Panc1 (cell line): Measurements from ENCODE around the gene CACNA1C. TPM values are rescaled to one million over a fixed set of nuclear protein-coding genes. Genes with fewer than 3 reads are reported as not detected.

Experiments
- ATAC-seq: fragments of 200-7000 bp; cut with Tn5 transposase; 2 replicates; pipeline ENCODE4 v1.9.1; 2020; ENCODE audit warnings: mild to moderate bottlenecking, moderate library complexity
- BruUV-seq: library from RNA; stranded (reverse); fragments of 400-500 nt; replicated peaks from 2 replicates; lab custom pipeline; 2021; lab: Mats Ljungman, UMichigan
- CTCF ChIA-PET: fragments of 300-600 bp; sonication (Branson Sonifier 250); formaldehyde crosslinking; loops from one replicate; lab custom pipeline; 2022; ENCODE audit warnings: antibody characterized with exemption; lab: Charles Lee
- POLR2A ChIA-PET: fragments of 300-600 bp; sonication (Branson Sonifier 250); formaldehyde crosslinking; loops from one replicate; lab custom pipeline; 2022; ENCODE audit warnings: antibody characterized with exemption; lab: Charles Lee
- DNase-seq: peaks from one replicate; pipeline ENCODE4 v3.0.0-alpha.2; 2010; ENCODE audit warnings: low read depth, low spot score
- H3K27ac ChIP-seq: 2 replicates; pipeline ENCODE4 v1.5.1; 2011; ENCODE audit warnings: mild to moderate bottlenecking, low read length, inconsistent platforms
- H3K27me3 ChIP-seq: fragments of 200-500 bp; sonication (Bioruptor generic); 2 replicates; pipeline ENCODE4 v1.6.0; 2014; ENCODE audit warnings: low read length, inconsistent platforms; ENCODE audit not compliant: control insufficient read depth, insufficient read depth
- H3K36me3 ChIP-seq: fragments of 200-500 bp; sonication (Bioruptor generic); 2 replicates; pipeline ENCODE4 v1.5.1; 2014; ENCODE audit warnings: inconsistent platforms, mild to moderate bottlenecking, low read length, moderate library complexity; ENCODE audit not compliant: control insufficient read depth, insufficient read depth
- H3K4me1 ChIP-seq: 2 replicates; pipeline ENCODE4 v1.5.1; 2011; ENCODE audit warnings: inconsistent platforms, mild to moderate bottlenecking, low read length, moderate library complexity; ENCODE audit not compliant: control insufficient read depth, insufficient read depth
- H3K4me3 ChIP-seq, 2 experiments: 2 replicates each; pipeline ENCODE4 v1.5.1; 2011 to 2012; ENCODE audit warnings: low read depth in 2 of 2, low read length in 2 of 2, mild to moderate bottlenecking in 2 of 2, inconsistent platforms in 1 of 2, moderate library complexity in 1 of 2
- H3K9me3 ChIP-seq: fragments of 200-500 bp; sonication (Bioruptor generic); 2 replicates; pipeline ENCODE4 v1.5.1; 2014; ENCODE audit warnings: low read depth, mild to moderate bottlenecking, inconsistent platforms, low read length, moderate library complexity; ENCODE audit not compliant: control insufficient read depth, insufficient read depth
- CTCF ChIP-seq: fragments of 450-650 bp; IDR thresholded peaks from 2 replicates; pipeline ENCODE4 v1.5.1; 2017; ENCODE audit warnings: mild to moderate bottlenecking
- POLR2AphosphoS5 ChIP-seq: IDR thresholded peaks from 2 replicates; pipeline ENCODE4 v1.6.1; 2012; ENCODE audit warnings: mild to moderate bottlenecking, low read depth, low read length, moderate library complexity
- SIN3A ChIP-seq: IDR thresholded peaks from 2 replicates; pipeline ENCODE4 v1.6.1; 2012; ENCODE audit warnings: low read depth, mild to moderate bottlenecking, low read length, moderate library complexity, borderline replicate concordance; ENCODE audit not compliant: insufficient read depth
- TCF7L2 ChIP-seq: IDR thresholded peaks from 2 replicates; pipeline ENCODE4 v1.6.1; 2011; ENCODE audit warnings: mild to moderate bottlenecking, low read depth, low read length, inconsistent platforms
- in situ Hi-C: cut with HindIII; loops from 2 replicates; pipeline ENCODE4 v1.10.0; 2016; ENCODE audit warnings: low sequenced_read_pairs, low pct_unique_long_range_greater_than_20kb
- intact Hi-C: fragments of 100-400 bp; cut with micrococcal nuclease; formaldehyde crosslinking; loops from one replicate; pipeline ENCODE4 v1.10.0; 2022; ENCODE audit not compliant: unreplicated experiment
- total RNA-seq: library from RNA; stranded (reverse); gene quantifications from one replicate; pipeline ENCODE4 v1.2.1, GENCODE V29; 2021; ENCODE audit not compliant: unreplicated experiment
- TF ChIP-seq, protein P1 (sequence below), 2 experiments: IDR thresholded peaks; 2 replicates each; pipeline ENCODE4 v1.6.1; 2011 to 2012; ENCODE audit warnings: low read depth in 2 of 2, control low read depth in 1 of 2, low read length in 1 of 2, mild to moderate bottlenecking in 1 of 2, moderate library complexity in 1 of 2; ENCODE audit not compliant: insufficient read depth in 1 of 2

CACNA1C gene
- total RNA-seq, 1 experiment from 2014 or later: 0.03 TPM

DNA sequence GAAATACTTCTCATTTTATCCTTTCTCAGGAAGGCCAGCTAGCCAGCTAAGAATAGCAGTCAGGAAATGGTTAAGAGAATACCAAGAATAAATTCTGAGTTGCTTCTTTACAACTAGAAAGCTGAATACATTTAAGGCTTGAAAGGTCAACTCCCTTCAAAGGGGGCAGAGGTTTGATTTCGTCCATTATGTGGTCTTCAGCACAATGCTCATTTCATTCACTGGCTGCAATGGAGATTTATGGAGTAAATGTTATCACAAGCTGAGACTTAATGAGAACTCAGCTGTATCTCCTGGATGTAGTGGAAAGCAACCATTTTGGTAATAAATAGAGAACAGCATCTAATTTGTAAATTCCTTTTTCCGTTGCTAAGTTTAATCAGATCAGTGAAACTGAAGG, 477.0 kb downstream of the CACNA1C start:
- Histone ChIP-seq H3K4me3 (no peak overlapping the region), H3K36me3 (no peaks in the 10 kb centered on the region), H3K9me3 (no peaks in the 10 kb centered on the region), H3K27ac (no peak overlapping the region), H3K4me1 (no peaks in the 10 kb centered on the region), H3K27me3 (no peaks in the 10 kb centered on the region)
- no TSS peak for BruUV-seq
- in situ Hi-C loops: no loop called here
- DNase-seq (no peak), ATAC-seq (no peak)
- ChIA-PET POLR2A (no interaction called here), CTCF (no interaction called here)
- intact Hi-C loops: no loop called here
- no peak for TF ChIP-seq TCF7L2
- TF ChIP-seq, protein P1, sequence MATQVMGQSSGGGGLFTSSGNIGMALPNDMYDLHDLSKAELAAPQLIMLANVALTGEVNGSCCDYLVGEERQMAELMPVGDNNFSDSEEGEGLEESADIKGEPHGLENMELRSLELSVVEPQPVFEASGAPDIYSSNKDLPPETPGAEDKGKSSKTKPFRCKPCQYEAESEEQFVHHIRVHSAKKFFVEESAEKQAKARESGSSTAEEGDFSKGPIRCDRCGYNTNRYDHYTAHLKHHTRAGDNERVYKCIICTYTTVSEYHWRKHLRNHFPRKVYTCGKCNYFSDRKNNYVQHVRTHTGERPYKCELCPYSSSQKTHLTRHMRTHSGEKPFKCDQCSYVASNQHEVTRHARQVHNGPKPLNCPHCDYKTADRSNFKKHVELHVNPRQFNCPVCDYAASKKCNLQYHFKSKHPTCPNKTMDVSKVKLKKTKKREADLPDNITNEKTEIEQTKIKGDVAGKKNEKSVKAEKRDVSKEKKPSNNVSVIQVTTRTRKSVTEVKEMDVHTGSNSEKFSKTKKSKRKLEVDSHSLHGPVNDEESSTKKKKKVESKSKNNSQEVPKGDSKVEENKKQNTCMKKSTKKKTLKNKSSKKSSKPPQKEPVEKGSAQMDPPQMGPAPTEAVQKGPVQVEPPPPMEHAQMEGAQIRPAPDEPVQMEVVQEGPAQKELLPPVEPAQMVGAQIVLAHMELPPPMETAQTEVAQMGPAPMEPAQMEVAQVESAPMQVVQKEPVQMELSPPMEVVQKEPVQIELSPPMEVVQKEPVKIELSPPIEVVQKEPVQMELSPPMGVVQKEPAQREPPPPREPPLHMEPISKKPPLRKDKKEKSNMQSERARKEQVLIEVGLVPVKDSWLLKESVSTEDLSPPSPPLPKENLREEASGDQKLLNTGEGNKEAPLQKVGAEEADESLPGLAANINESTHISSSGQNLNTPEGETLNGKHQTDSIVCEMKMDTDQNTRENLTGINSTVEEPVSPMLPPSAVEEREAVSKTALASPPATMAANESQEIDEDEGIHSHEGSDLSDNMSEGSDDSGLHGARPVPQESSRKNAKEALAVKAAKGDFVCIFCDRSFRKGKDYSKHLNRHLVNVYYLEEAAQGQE (IDR thresholded peaks at IDR 0.05; ENCODE audit: insufficient read depth in 1 of 2, low read depth in 2 of 2, low read length in 1 of 2): no peak
- no peak for TF ChIP-seq POLR2AphosphoS5
- no peak for TF ChIP-seq CTCF

- ATAC-seq: no peak
- BruUV-seq: no TSS peak
- Histone ChIP-seq H3K4me3 (no peak overlapping the region), H3K9me3 (no peaks in the 10 kb centered on the region), H3K36me3 (no peaks in the 10 kb centered on the region), H3K27ac (no peak overlapping the region), H3K27me3 (no peaks in the 10 kb centered on the region), H3K4me1 (no peaks in the 10 kb centered on the region)
- intact Hi-C loops (no loop called here), in situ Hi-C loops (no loop called here)
- TF ChIP-seq POLR2AphosphoS5: no peak
- no peak for TF ChIP-seq SIN3A
- no peak for DNase-seq
- ChIA-PET CTCF (no interaction called here), POLR2A (no interaction called here)
These were observed 478.6 kb downstream of the CACNA1C start for GRCh38 chr12:2531371-2531770.

DNA sequence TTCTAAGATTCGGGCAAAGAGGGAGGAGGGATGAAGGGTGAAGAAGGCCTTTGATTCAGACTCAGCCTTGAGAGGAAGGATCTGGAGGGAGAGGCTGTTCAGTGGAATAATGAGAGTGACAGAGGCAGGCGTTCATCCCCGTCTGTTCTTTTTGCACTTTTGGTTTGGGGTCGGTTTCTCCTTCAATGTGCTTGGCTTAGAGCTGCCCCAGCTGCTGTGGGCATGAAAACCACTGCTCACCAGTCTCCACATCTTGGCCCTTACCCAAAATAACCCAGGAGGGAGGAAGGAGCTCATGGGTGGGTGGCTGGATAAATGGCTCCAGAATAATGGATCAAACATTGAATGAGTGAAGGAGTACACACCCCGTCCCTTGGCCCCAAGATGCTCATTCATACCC, 480.2 kb downstream of the CACNA1C start:
- CTCF ChIA-PET: no interaction called here
- POLR2A ChIA-PET: no interaction called here
- no peaks in the 10 kb centered on the region for H3K27me3 ChIP-seq

More for the DNA sequence above, 480.2 kb downstream of the CACNA1C start:
- in situ Hi-C loops: no loop called here
- Histone ChIP-seq H3K27ac (no peak overlapping the region), H3K36me3 (no peaks in the 10 kb centered on the region), H3K4me3 (no peak overlapping the region), H3K9me3 (no peaks in the 10 kb centered on the region), H3K4me1 (no peaks in the 10 kb centered on the region)
- ATAC-seq (no peak), DNase-seq (no peak)
- intact Hi-C loops: no loop called here
- no TSS peak for BruUV-seq
- no peak for TF ChIP-seq TCF7L2
- no peak for TF ChIP-seq CTCF
- TF ChIP-seq, protein P1 (IDR thresholded peaks at IDR 0.05; ENCODE audit: insufficient read depth in 1 of 2, low read depth in 2 of 2, low read length in 1 of 2): no peak
- TF ChIP-seq POLR2AphosphoS5: no peak
